ENCODE data around the gene PLXNA2.

The PLXNA2 gene

GRCh38 chr1:208069908-208070307 is 174.3 kb downstream of the PLXNA2 start:
- DNase-seq (ENCODE audit: low read depth in 2 of 2) = no peak

- no peak for DNase-seq (ENCODE audit: low read depth in 2 of 2)
These were observed 174.9 kb downstream of the PLXNA2 start for GRCh38 chr1:208069317-208069716.

- DNase-seq (ENCODE audit: low read depth in 2 of 2) = no peak
These were observed 175.3 kb downstream of the PLXNA2 start for GRCh38 chr1:208068908-208069307.

GRCh38 chr1:208068407-208068806 is 175.8 kb downstream of the PLXNA2 start:
- no peak for DNase-seq (ENCODE audit: low read depth in 2 of 2)

- no peak for DNase-seq (ENCODE audit: low read depth in 2 of 2)
These were observed 177.6 kb downstream of the PLXNA2 start for GRCh38 chr1:208066583-208066982.

- no peak for DNase-seq (ENCODE audit: low read depth in 2 of 2)
These were observed 178.3 kb downstream of the PLXNA2 start for GRCh38 chr1:208065862-208066261.

GRCh38 chr1:208061632-208062031 is 182.6 kb downstream of the PLXNA2 start:
- no peak for DNase-seq (ENCODE audit: low read depth in 2 of 2)

- no peak for DNase-seq (ENCODE audit: low read depth in 2 of 2)
These were observed 183.1 kb downstream of the PLXNA2 start for GRCh38 chr1:208061118-208061517.

- no peak for DNase-seq (ENCODE audit: low read depth in 2 of 2)
These were observed 183.8 kb downstream of the PLXNA2 start for GRCh38 chr1:208060215-208060869.

- DNase-seq (ENCODE audit: low read depth in 2 of 2) = no peak
These were observed 184.7 kb downstream of the PLXNA2 start for GRCh38 chr1:208059409-208060001.

- no peak for DNase-seq (ENCODE audit: low read depth in 2 of 2)
These were observed 185.4 kb downstream of the PLXNA2 start for GRCh38 chr1:208058756-208059155.

GRCh38 chr1:208058267-208058666 is 185.9 kb downstream of the PLXNA2 start:
- DNase-seq (ENCODE audit: low read depth in 2 of 2) = no peak

GRCh38 chr1:208057056-208057455 is 187.1 kb downstream of the PLXNA2 start:
- DNase-seq (ENCODE audit: low read depth in 2 of 2) = no peak

GRCh38 chr1:208055535-208055934 is 188.6 kb downstream of the PLXNA2 start:
- DNase-seq (ENCODE audit: low read depth in 2 of 2) = no peak

GRCh38 chr1:208054911-208055379 is 189.2 kb downstream of the PLXNA2 start:
- no peak for DNase-seq (ENCODE audit: low read depth in 2 of 2)

GRCh38 chr1:208054485-208054884 is 189.7 kb downstream of the PLXNA2 start:
- no peak for DNase-seq (ENCODE audit: low read depth in 2 of 2)

GRCh38 chr1:208053661-208054060 is 190.5 kb downstream of the PLXNA2 start:
- no peak for DNase-seq (ENCODE audit: low read depth in 2 of 2)

- no peak for DNase-seq (ENCODE audit: low read depth in 2 of 2)
These were observed 191.2 kb downstream of the PLXNA2 start for GRCh38 chr1:208052926-208053407.

- no peak for DNase-seq (ENCODE audit: low read depth in 2 of 2)
These were observed 192.0 kb downstream of the PLXNA2 start for GRCh38 chr1:208052135-208052534.

- DNase-seq (ENCODE audit: low read depth in 2 of 2) = no peak
These were observed 192.5 kb downstream of the PLXNA2 start for GRCh38 chr1:208051651-208052050.

GRCh38 chr1:208048904-208049303 is 195.3 kb downstream of the PLXNA2 start:
- no peak for DNase-seq (ENCODE audit: low read depth in 2 of 2)

GRCh38 chr1:208047975-208048374 is 196.2 kb downstream of the PLXNA2 start:
- no peak for DNase-seq (ENCODE audit: low read depth in 2 of 2)

- DNase-seq (ENCODE audit: low read depth in 2 of 2) = peak in 1 of 2 experiments; percentile 5
These were observed 196.7 kb downstream of the PLXNA2 start for GRCh38 chr1:208047476-208047934.

Measured in fibroblast of skin of left quadriceps (primary cell).